Endothelial cell of umbilical vein (primary cell): ENCODE results near the gene MAPKAP1. TPM values are rescaled to one million over a fixed set of nuclear protein-coding genes. Genes with fewer than 3 reads are reported as not detected.
A peak's percentile ranks its signal among the peaks of the same experiment; 100 is the strongest.

Experiments used
- BruUV-seq: library from RNA; stranded (reverse); fragments of 400-500 nt; replicated peaks from 2 replicates; lab custom pipeline; 2021; lab: Mats Ljungman, UMichigan
- CTCF ChIA-PET: fragments of 300-600, 350-600 bp; sonication (Branson Sonifier 250); formaldehyde crosslinking; loops from one replicate; lab custom pipeline; 2021; ENCODE audit warnings: antibody characterized with exemption, inconsistent platforms; lab: Charles Lee
- POLR2A ChIA-PET: fragments of 300-600, 350-600 bp; sonication (Branson Sonifier 250); formaldehyde crosslinking; loops from one replicate; lab custom pipeline; 2021; ENCODE audit warnings: antibody characterized with exemption, inconsistent platforms; lab: Charles Lee
- DNase-seq: peaks from one replicate; pipeline ENCODE4 v3.0.0-alpha.2; 2011; ENCODE audit warnings: low read depth, low spot score
- FAIRE-seq: peaks from 2 replicates; lab custom pipeline; 2011; peaks lifted over from hg19 to GRCh38; lab: Jason Lieb, UNC
- H2AFZ ChIP-seq: 2 replicates; pipeline ENCODE4 v1.6.0; 2012; ENCODE audit warnings: low read depth, low read length, control low read depth, inconsistent platforms
- H3K27ac ChIP-seq: 2 replicates; pipeline ENCODE4 v1.5.1; 2011; ENCODE audit warnings: low read depth, mild to moderate bottlenecking, control low read depth, low read length, moderate library complexity; ENCODE audit not compliant: insufficient read depth
- H3K27me3 ChIP-seq, 2 experiments: 2 replicates each; pipeline versions ENCODE4 v1.6.0 to v1.6.1; 2011; ENCODE audit warnings: low read length in 2 of 2, mixed read lengths in 1 of 2; ENCODE audit not compliant: control insufficient read depth in 2 of 2, insufficient read depth in 2 of 2
- H3K36me3 ChIP-seq, 2 experiments: 2 replicates in 1 of 2; 3 replicates in 1 of 2; pipeline ENCODE4 v1.5.1; 2011; ENCODE audit warnings: low read length in 2 of 2, mild to moderate bottlenecking in 1 of 2, moderate library complexity in 1 of 2; ENCODE audit not compliant: control insufficient read depth in 2 of 2, insufficient read depth in 2 of 2; ENCODE audit errors: extremely low read depth in 1 of 2
- H3K4me1 ChIP-seq: 3 replicates; pipeline ENCODE4 v1.5.1; 2011; ENCODE audit warnings: mild to moderate bottlenecking, low read length; ENCODE audit not compliant: control insufficient read depth, insufficient read depth; ENCODE audit errors: extremely low read depth
- H3K4me2 ChIP-seq: 2 replicates; pipeline ENCODE4 v1.6.1; 2011; ENCODE audit warnings: low read length, control low read depth, mixed read lengths; ENCODE audit not compliant: insufficient read depth
- H3K4me3 ChIP-seq, 3 experiments: fragments of 200-600 bp in 1 of 3; sonication (generic), shearing (Covaris generic) in 1 of 3; replicated peaks in 1 of 3; 2 replicates each; pipeline ENCODE4 v1.5.1; 2011 to 2016; ENCODE audit warnings: control low read depth in 3 of 3, low read length in 3 of 3, mild to moderate bottlenecking in 2 of 3, inconsistent platforms in 1 of 3, low read depth in 1 of 3, moderate library complexity in 1 of 3; ENCODE audit not compliant: insufficient read depth in 1 of 3
- H3K79me2 ChIP-seq: 2 replicates; pipeline ENCODE4 v1.6.0; 2012; ENCODE audit warnings: low read length, inconsistent platforms; ENCODE audit not compliant: control insufficient read depth, insufficient read depth
- H3K9ac ChIP-seq: replicated peaks from 2 replicates; pipeline ENCODE3; 2011; ENCODE audit warnings: low read length, control low read depth; ENCODE audit not compliant: insufficient read depth; ENCODE audit errors: extremely low read depth
- H3K9me1 ChIP-seq: replicated peaks from 3 replicates; pipeline ENCODE4 v1.6.0; 2011; ENCODE audit warnings: mild to moderate bottlenecking, low read length; ENCODE audit not compliant: control insufficient read depth, insufficient read depth; ENCODE audit errors: extremely low read depth
- H3K9me3 ChIP-seq: replicated peaks from 2 replicates; pipeline ENCODE4 v1.5.1; 2012; ENCODE audit warnings: low read length, inconsistent platforms; ENCODE audit not compliant: control insufficient read depth, insufficient read depth
- H4K20me1 ChIP-seq: replicated peaks from 2 replicates; pipeline ENCODE3; 2011; ENCODE audit warnings: mild to moderate bottlenecking, low read length; ENCODE audit not compliant: control insufficient read depth, insufficient read depth; ENCODE audit errors: extremely low read depth
- CTCF ChIP-seq, 2 donors: IDR thresholded peaks; 1 replicate in 1 of 2; 2 replicates in 1 of 2; pipeline ENCODE4 v1.5.1; 2011; ENCODE audit warnings: low read length in 2 of 2, mild to moderate bottlenecking in 2 of 2, moderate library complexity in 2 of 2, control low read depth in 1 of 2, inconsistent platforms in 1 of 2, low read depth in 1 of 2; ENCODE audit not compliant: insufficient read depth in 1 of 2; ENCODE audit errors: extremely low read depth in 1 of 2
- EZH2 ChIP-seq: IDR thresholded peaks from 2 replicates; pipeline ENCODE4 v1.6.1; 2012; ENCODE audit warnings: borderline replicate concordance, low read depth, mild to moderate bottlenecking, moderate library complexity, low read length, inconsistent platforms; ENCODE audit not compliant: severe bottlenecking
- POLR2A ChIP-seq: IDR thresholded peaks from 2 replicates; pipeline ENCODE4 v1.6.1; 2012; ENCODE audit warnings: low read depth, mild to moderate bottlenecking, control low read depth, low read length
- POLR2AphosphoS5 ChIP-seq: IDR thresholded peaks from 2 replicates; pipeline ENCODE4 v1.6.1; 2012; ENCODE audit warnings: low read depth, mild to moderate bottlenecking, control low read depth, low read length, moderate library complexity; ENCODE audit not compliant: insufficient read depth
- dilution Hi-C: fragments of 300-500 bp; cut with MboI; formaldehyde crosslinking; loops from one replicate; pipeline ENCODE4 v1.15.0; 2019; ENCODE audit warnings: low sequenced_read_pairs; ENCODE audit not compliant: extremely low pct_ligation_motif_present
- intact Hi-C: fragments of 100-400 bp; cut with micrococcal nuclease; formaldehyde crosslinking; loops from one replicate; pipeline ENCODE4 v1.10.0; 2022
- polyA plus RNA-seq, 4 experiments: library from polyadenylated mRNA; depleted of rRNA in 3 of 4; stranded (reverse) in 3 of 4; unstranded in 1 of 4; fragments of >200 nt; gene quantifications; 2 replicates each; pipeline versions ENCODE4 v1.2.1 to v1.2.3, GENCODE V29; 2011 to 2012; ENCODE audit warnings: missing spikeins in 1 of 4
- total RNA-seq: library from RNA; stranded (reverse); gene quantifications from 2 replicates; pipeline ENCODE4 v1.2.3, GENCODE V29; 2021

MAPKAP1 gene
- total and polyA plus RNA-seq, 2 donors (not counting 3 experiments of a cell fraction or from before 2014, with no cell fraction given): 61.9 to 99.1 TPM

GRCh38 chr9:125749287-125749935 is 42.4 kb upstream of the MAPKAP1 start:
- Histone ChIP-seq H3K9ac (peak overlapping the region; percentile 57), H3K27ac (no peak overlapping the region), H3K9me1 (no peaks in the 10 kb centered on the region), H3K4me3 (peak overlapping the region in 2 of 3 experiments; percentile 66 to 86), H4K20me1 (no peaks in the 10 kb centered on the region), H2AFZ (no peak overlapping the region), H3K79me2 (peaks cover 42% of the 10 kb centered on the region), H3K9me3 (no peaks in the 10 kb centered on the region), H3K4me2 (peak overlapping the region; percentile 89), H3K27me3 (peaks cover 0 to 2% of the 10 kb centered on the region in 2 experiments), H3K4me1 (peaks cover 24% of the 10 kb centered on the region), H3K36me3 (peaks cover 0 to 8% of the 10 kb centered on the region in 2 experiments)
- POLR2A ChIA-PET: interaction anchor here (0.6 kb wide), 1 partner anchor 100 kb away, joined by 4 read pairs; no protein-coding TSS in a partner anchor
- BruUV-seq: TSS peak; percentile 25
- peak; percentile 20 for DNase-seq
- dilution Hi-C loops (no loop called here), intact Hi-C loops (loop anchor here (2.0 to 5.0 kb wide), 2 partner anchors 342 to 479 kb away; no protein-coding TSS in a partner anchor)
- FAIRE-seq: no peak
- CTCF ChIA-PET: interaction anchor here (0.6 to 2.1 kb wide), 8 partner anchors 10 to 1301 kb away, joined by 3 to 9 read pairs (median 3); no protein-coding TSS in a partner anchor
- TF ChIP-seq EZH2 (no peak), CTCF (IDR thresholded peaks at IDR 0.05; ENCODE audit: extremely low read depth in 1 of 2, insufficient read depth in 1 of 2, low read depth in 1 of 2, low read length in 2 of 2) (no peak), POLR2A (no peak), POLR2AphosphoS5 (no peak)
